Testis (tissue), 3 donors: Measurements from ENCODE around the gene GMDS. TPM values are rescaled to one million over a fixed set of nuclear protein-coding genes. Genes with fewer than 3 reads are reported as not detected.

ENCODE experiments used
- DNase-seq: peaks from one replicate; pipeline ENCODE4 v3.0.0-alpha.2; 2019
- H3K27ac ChIP-seq, 2 donors: fragments of 200-600 bp; sonication (generic); one replicate each; pipeline ENCODE4 v1.5.1; 2019
- H3K27me3 ChIP-seq: fragments of 200-600 bp; sonication (generic); one replicate; pipeline ENCODE4 v1.5.1; 2019
- H3K36me3 ChIP-seq: fragments of 200-600 bp; sonication (generic); one replicate; pipeline ENCODE4 v1.5.1; 2017; ENCODE audit warnings: low read depth; ENCODE audit errors: missing control alignments
- H3K4me1 ChIP-seq: fragments of 200-600 bp; sonication (generic); one replicate; pipeline ENCODE4 v1.5.1; 2019
- H3K4me3 ChIP-seq, 2 donors: fragments of 200-600 bp; sonication (generic); one replicate each; pipeline ENCODE4 v1.5.1; 2017 to 2019
- H3K9me3 ChIP-seq: fragments of 200-600 bp; sonication (generic); one replicate; pipeline ENCODE4 v1.5.1; 2017
- CTCF ChIP-seq, 3 experiments: fragments of 450-650 bp in 2 of 3; fragments of 200-600 bp in 1 of 3; sonication (generic) in 1 of 3; IDR thresholded peaks; one replicate each; pipeline ENCODE4 v1.5.1; 2016 to 2019; ENCODE audit warnings: antibody characterized with exemption in 3 of 3, mild to moderate bottlenecking in 2 of 3, moderate library complexity in 1 of 3
- POLR2A ChIP-seq: fragments of 450-650 bp; IDR thresholded peaks from one replicate; pipeline ENCODE4 v1.6.1; 2017; ENCODE audit warnings: antibody characterized with exemption, mild to moderate bottlenecking, moderate library complexity
- WGBS, 2 donors: methylation state at CpG; one replicate each; pipeline ENCODE4 v1.1.5; 2018; 5-methylcytosine and 5-hydroxymethylcytosine counted together
- intact Hi-C: fragments of 100-400 bp; cut with DNase I; formaldehyde crosslinking; loops from one replicate; pipeline ENCODE4 v1.15.1; 2023; ENCODE audit warnings: low total_unique reads
- polyA plus RNA-seq: library from polyadenylated mRNA; stranded (reverse); fragments of 350-450 nt; fragmentation: Illumina TruSeq; extraction: RNeasy Lipid Tissue Mini Kit (QIAGEN cat#74804); gene quantifications from one replicate; pipeline ENCODE4 v1.2.3, GENCODE V29; 2014; ENCODE audit warnings: low read depth, low replicate concordance; ENCODE audit not compliant: insufficient read depth
- total RNA-seq, 2 donors: library from RNA; depleted of rRNA; stranded (reverse); fragments of >200 nt; gene quantifications; one replicate each; pipeline ENCODE4 v1.2.3, GENCODE V29; 2016

GMDS gene
- total and polyA plus RNA-seq, 3 donors from 2014 or later = 19.6 to 31.1 (median 22.2) TPM

DNA sequence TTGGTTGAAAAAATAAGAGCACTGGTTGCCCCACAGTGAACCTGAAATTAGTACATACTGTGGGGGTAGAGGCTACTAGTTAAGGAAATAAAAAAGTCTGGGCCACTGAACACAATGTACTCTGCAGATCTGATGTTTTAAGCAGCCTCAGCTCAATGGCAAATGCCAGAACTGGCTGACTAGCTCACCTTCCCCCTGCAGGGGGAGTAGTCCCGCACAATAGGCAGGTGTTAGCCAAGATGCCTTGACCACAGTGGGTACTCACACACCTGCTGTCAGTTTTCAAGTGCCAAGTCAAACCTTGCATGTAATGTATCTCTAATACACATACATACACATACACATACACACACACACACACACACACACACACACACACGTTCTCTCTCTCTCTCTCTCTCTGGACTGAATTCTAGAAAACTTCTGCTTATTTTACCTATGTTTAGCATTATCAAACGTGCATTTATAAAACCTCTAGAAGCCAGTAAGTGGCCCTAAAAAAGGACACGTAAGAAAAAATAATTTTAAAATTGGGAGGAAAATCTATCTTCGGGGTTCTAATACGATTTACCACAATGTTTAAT, 36.1 kb downstream of the GMDS start:
- 82 to 89% methylated on average over 6 of the region's 6 CpGs for WGBS, 2 donors
- Histone ChIP-seq H3K36me3 (no peaks in the 10 kb centered on the region), H3K27me3 (no peaks in the 10 kb centered on the region), H3K4me1 (no peaks in the 10 kb centered on the region), H3K27ac (no peak overlapping the region), H3K9me3 (no peaks in the 10 kb centered on the region), H3K4me3 (no peak overlapping the region)
- TF ChIP-seq CTCF (IDR thresholded peaks at IDR 0.05) = peak in 1 of 3 experiments; percentile 13
- no peak for TF ChIP-seq POLR2A
- intact Hi-C loops = no loop called here
- DNase-seq = no peak

DNA sequence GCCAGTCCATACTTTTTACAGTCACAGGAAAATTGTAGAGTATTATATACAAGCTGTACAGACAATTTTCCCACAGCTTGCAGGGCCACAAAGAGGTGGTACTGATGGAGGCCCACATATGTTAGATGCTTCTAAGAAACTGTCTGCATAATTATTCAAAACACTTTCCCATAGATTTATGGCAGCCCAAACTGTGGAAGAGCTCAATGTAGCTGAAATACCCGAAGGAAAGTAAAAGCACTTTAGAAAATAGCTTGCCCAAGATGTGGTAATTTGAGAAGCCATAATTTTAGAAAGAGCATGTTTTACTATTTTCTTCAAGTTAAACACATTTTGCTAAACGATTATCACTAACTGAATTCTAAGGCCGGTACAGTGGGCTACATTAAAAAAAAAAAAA, 36.9 kb downstream of the GMDS start:
- H3K27ac ChIP-seq = no peak overlapping the region
- intact Hi-C loops = no loop called here
- 77 to 82% methylated on average over 3 of the region's 3 CpGs for WGBS, 2 donors
- no peaks in the 10 kb centered on the region for H3K4me1 ChIP-seq
- H3K27me3 ChIP-seq = no peaks in the 10 kb centered on the region
- H3K36me3 ChIP-seq = no peaks in the 10 kb centered on the region
- no peaks in the 10 kb centered on the region for H3K9me3 ChIP-seq
- TF ChIP-seq CTCF (IDR thresholded peaks at IDR 0.05) = no peak
- no peak for TF ChIP-seq POLR2A
- DNase-seq = no peak
- no peak overlapping the region for H3K4me3 ChIP-seq

- no peaks in the 10 kb centered on the region for H3K27me3 ChIP-seq
- TF ChIP-seq CTCF (IDR thresholded peaks at IDR 0.05) (no peak), POLR2A (no peak)
- H3K4me1 ChIP-seq = no peaks in the 10 kb centered on the region
- DNase-seq = no peak
- H3K36me3 ChIP-seq = no peaks in the 10 kb centered on the region
- WGBS, 2 donors = 96 to 97% methylated on average over 3 of the region's 3 CpGs
- H3K27ac ChIP-seq = no peak overlapping the region
- intact Hi-C loops = no loop called here
- no peak overlapping the region for H3K4me3 ChIP-seq
- no peaks in the 10 kb centered on the region for H3K9me3 ChIP-seq
These were observed 40.0 kb downstream of the GMDS start for GRCh38 chr6:2205396-2205795.

DNA sequence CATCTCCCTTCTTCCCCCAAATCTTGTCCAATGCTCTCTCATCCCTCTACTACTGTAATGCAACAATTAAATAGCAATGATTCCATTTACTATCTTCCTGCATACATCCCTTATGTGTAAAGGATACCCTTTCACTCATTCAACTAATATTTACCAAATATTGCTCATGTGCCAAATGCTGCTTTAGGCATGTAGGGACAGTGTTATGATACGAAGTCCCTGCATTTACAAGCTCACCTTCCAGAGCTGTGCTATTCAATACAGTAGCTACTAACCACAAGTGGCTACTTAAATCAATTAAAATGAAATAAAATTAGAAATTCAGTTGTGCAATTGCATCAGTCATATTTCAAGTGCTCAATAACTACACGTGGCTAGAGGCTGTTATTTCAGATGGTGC, 41.1 kb downstream of the GMDS start:
- Histone ChIP-seq H3K27me3 (no peaks in the 10 kb centered on the region), H3K4me1 (no peaks in the 10 kb centered on the region), H3K27ac (no peak overlapping the region), H3K36me3 (no peaks in the 10 kb centered on the region), H3K9me3 (no peaks in the 10 kb centered on the region), H3K4me3 (no peak overlapping the region)
- WGBS, 2 donors = 88% methylated on average over 2 of the region's 2 CpGs
- TF ChIP-seq POLR2A = no peak
- TF ChIP-seq CTCF (IDR thresholded peaks at IDR 0.05) = no peak
- DNase-seq = no peak
- intact Hi-C loops = no loop called here

DNA sequence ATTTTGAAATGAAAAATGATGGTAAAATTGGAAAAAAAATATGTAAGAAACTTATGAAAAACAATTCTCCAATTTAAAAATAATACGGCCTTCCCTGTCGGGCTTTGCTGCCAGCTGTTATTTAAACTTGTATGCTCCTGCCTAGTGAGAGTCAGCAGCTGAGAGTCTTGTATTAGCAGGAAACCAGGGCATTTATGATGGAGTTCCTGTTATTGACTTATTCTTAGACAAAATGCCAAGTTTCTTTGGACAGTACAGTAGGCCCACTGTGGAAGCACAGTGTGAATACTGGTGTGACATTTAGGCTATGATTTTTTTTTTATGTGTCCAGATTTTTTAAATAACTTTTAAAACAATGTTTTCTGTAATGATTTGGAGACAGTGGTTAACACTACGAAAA, 42.1 kb downstream of the GMDS start:
- Histone ChIP-seq H3K27ac (no peak overlapping the region), H3K4me3 (no peak overlapping the region), H3K36me3 (no peaks in the 10 kb centered on the region), H3K27me3 (no peaks in the 10 kb centered on the region), H3K9me3 (no peaks in the 10 kb centered on the region), H3K4me1 (no peaks in the 10 kb centered on the region)
- TF ChIP-seq POLR2A = no peak
- no peak for TF ChIP-seq CTCF (IDR thresholded peaks at IDR 0.05)
- 55 to 68% methylated on average over 3 of the region's 3 CpGs for WGBS, 2 donors
- DNase-seq = no peak
- intact Hi-C loops = no loop called here
